HCT116 (cell line): Measurements from ENCODE around the gene MESD. TPM values are rescaled to one million over a fixed set of nuclear protein-coding genes. Genes with fewer than 3 reads are reported as not detected.

Source experiments
- ATAC-seq: fragments of 200-7000 bp; cut with Tn5 transposase; 2 replicates; pipeline ENCODE4 v1.9.1; 2020; ENCODE audit warnings: mild to moderate bottlenecking, moderate library complexity
- BruUV-seq: library from RNA; stranded (reverse); fragments of 400-500 nt; replicated peaks from 2 replicates; lab custom pipeline; 2021; lab: Mats Ljungman, UMichigan
- CTCF ChIA-PET: fragments of 300-600 bp; sonication (Branson Sonifier 250); formaldehyde crosslinking; loops from one replicate; lab custom pipeline; 2021; ENCODE audit warnings: antibody characterized with exemption; lab: Charles Lee
- POLR2A ChIA-PET: fragments of 300-600, 350-600 bp; sonication (Branson Sonifier 250); formaldehyde crosslinking; loops from one replicate; lab custom pipeline; 2021; ENCODE audit warnings: antibody characterized with exemption; lab: Charles Lee
- RAD21 ChIA-PET, 2 experiments: fragments of 300-600 bp; sonication (Branson Sonifier 250); formaldehyde crosslinking; loops; one replicate each; lab custom pipeline; 2023; ENCODE audit warnings: low total read pairs in 2 of 2; ENCODE audit not compliant: uncharacterized antibody in 2 of 2, unreplicated experiment in 2 of 2, low non-redundant PET in 1 of 2; lab: Charles Lee
- DNase-seq: peaks from one replicate; pipeline ENCODE4 v3.0.0-alpha.2; 2010; ENCODE audit warnings: low read depth, low spot score
- H2AFZ ChIP-seq: fragments of 200-600 bp; shearing (Covaris generic), sonication (generic); 2 replicates; pipeline ENCODE4 v1.6.1; 2017; ENCODE audit warnings: low read depth, mixed run types, mixed read lengths, antibody characterized with exemption, low read length; ENCODE audit not compliant: poor library complexity, severe bottlenecking
- H3K27ac ChIP-seq: 2 replicates; pipeline ENCODE4 v1.5.1; 2012; ENCODE audit warnings: low read depth, low read length
- H3K27me3 ChIP-seq: fragments of 200-600 bp; sonication (generic); 2 replicates; pipeline ENCODE4 v1.6.1; 2016; ENCODE audit warnings: mixed run types, low read length, mixed read lengths; ENCODE audit not compliant: insufficient read depth
- H3K36me3 ChIP-seq, 2 experiments: fragments of 200-500 bp in 1 of 2; fragments of 200-600 bp in 1 of 2; sonication (Bioruptor generic) in 1 of 2; sonication (generic) in 1 of 2; 2 replicates each; pipeline versions ENCODE4 v1.5.1 to v1.6.1; 2014 to 2016; ENCODE audit warnings: low read length in 2 of 2, inconsistent platforms in 1 of 2, mixed read lengths in 1 of 2, mixed run types in 1 of 2; ENCODE audit not compliant: insufficient read depth in 2 of 2, control insufficient read depth in 1 of 2
- H3K4me1 ChIP-seq, 2 experiments: fragments of 200-600 bp in 1 of 2; sonication (generic) in 1 of 2; 2 replicates each; pipeline versions ENCODE4 v1.5.1 to v1.6.1; 2012 to 2017; ENCODE audit warnings: low read length in 2 of 2, inconsistent platforms in 1 of 2, mild to moderate bottlenecking in 1 of 2, mixed read lengths in 1 of 2, mixed run types in 1 of 2, moderate library complexity in 1 of 2; ENCODE audit not compliant: insufficient read depth in 2 of 2, control insufficient read depth in 1 of 2
- H3K4me2 ChIP-seq: fragments of 200-600 bp; sonication (generic); 2 replicates; pipeline ENCODE4 v1.6.1; 2017; ENCODE audit warnings: mixed run types, low read length, mixed read lengths
- H3K4me3 ChIP-seq, 2 experiments: fragments of 200-600 bp in 1 of 2; sonication (generic) in 1 of 2; replicated peaks in 1 of 2; 2 replicates each; pipeline ENCODE4 v1.5.1; 2011 to 2016; ENCODE audit warnings: low read length in 2 of 2, control low read depth in 1 of 2, low read depth in 1 of 2, mild to moderate bottlenecking in 1 of 2, mixed read lengths in 1 of 2, mixed run types in 1 of 2
- H3K79me2 ChIP-seq: fragments of 200-600 bp; sonication (generic); 2 replicates; pipeline ENCODE4 v1.6.1; 2017; ENCODE audit warnings: mild to moderate bottlenecking, mixed run types, low read length, moderate library complexity, mixed read lengths; ENCODE audit not compliant: insufficient read depth
- H3K9ac ChIP-seq: fragments of 200-600 bp; sonication (generic); 2 replicates; pipeline ENCODE4 v1.6.1; 2016; ENCODE audit warnings: low read length, mixed read lengths
- H3K9me2 ChIP-seq: fragments of 200-600 bp; sonication (generic), shearing (Covaris generic); 2 replicates; pipeline ENCODE4 v1.6.1; 2017; ENCODE audit warnings: mixed run types, mild to moderate bottlenecking, moderate library complexity; ENCODE audit not compliant: insufficient read depth
- H3K9me3 ChIP-seq, 2 experiments: fragments of 200-500 bp in 1 of 2; fragments of 200-600 bp in 1 of 2; sonication (Bioruptor generic) in 1 of 2; sonication (generic) in 1 of 2; 2 replicates each; pipeline ENCODE4 v1.6.1; 2014 to 2017; ENCODE audit warnings: low read length in 2 of 2, mixed read lengths in 2 of 2, inconsistent platforms in 1 of 2, low read depth in 1 of 2, mild to moderate bottlenecking in 1 of 2, mixed run types in 1 of 2, moderate library complexity in 1 of 2; ENCODE audit not compliant: control insufficient read depth in 1 of 2, insufficient read depth in 1 of 2
- H4K20me1 ChIP-seq: fragments of 200-600 bp; sonication (generic), shearing (Covaris generic); 2 replicates; pipeline ENCODE4 v1.6.1; 2017; ENCODE audit warnings: mixed run types, mild to moderate bottlenecking, moderate library complexity; ENCODE audit not compliant: insufficient read depth
- ATF3 ChIP-seq: IDR thresholded peaks from 2 replicates; pipeline ENCODE4 v1.6.1; 2012
- CBX3 ChIP-seq: IDR thresholded peaks from 2 replicates; pipeline ENCODE4 v1.6.1; 2012; ENCODE audit warnings: low read depth
- CEBPB ChIP-seq: IDR thresholded peaks from 2 replicates; pipeline ENCODE4 v1.6.1; 2012; ENCODE audit warnings: low read depth
- CTCF ChIP-seq, 3 experiments: fragments of 200-600 bp in 1 of 3; sonication (generic) in 1 of 3; IDR thresholded peaks in 2 of 3; conservative IDR thresholded peaks in 1 of 3; 2 replicates each; pipeline ENCODE4 v1.5.1; 2012 to 2017; ENCODE audit warnings: low read depth in 2 of 3, low read length in 2 of 3, antibody characterized with exemption in 1 of 3, borderline replicate concordance in 1 of 3, control low read depth in 1 of 3, mild to moderate bottlenecking in 1 of 3, mixed read lengths in 1 of 3, mixed run types in 1 of 3, moderate library complexity in 1 of 3; ENCODE audit not compliant: insufficient read depth in 1 of 3
- EGR1 ChIP-seq: IDR thresholded peaks from 2 replicates; pipeline ENCODE4 v1.6.1; 2012; ENCODE audit warnings: low read depth
- ELF1 ChIP-seq: IDR thresholded peaks from 2 replicates; pipeline ENCODE4 v1.6.1; 2012; ENCODE audit warnings: low read depth, borderline replicate concordance
- EZH2 ChIP-seq: fragments of 200-600 bp; sonication (generic); IDR thresholded peaks from 2 replicates; pipeline ENCODE4 v1.6.1; 2017; ENCODE audit warnings: antibody characterized with exemption, mixed run types
- EZH2phosphoT487 ChIP-seq: fragments of 200-600 bp; IDR thresholded peaks from 2 replicates; pipeline ENCODE4 v1.6.1; 2018; ENCODE audit warnings: antibody characterized with exemption, borderline replicate concordance
- FOSL1 ChIP-seq: IDR thresholded peaks from 2 replicates; pipeline ENCODE4 v1.6.1; 2012; ENCODE audit warnings: low read depth
- JUND ChIP-seq: IDR thresholded peaks from 2 replicates; pipeline ENCODE4 v1.6.1; 2012
- POLR2AphosphoS5 ChIP-seq: IDR thresholded peaks from 2 replicates; pipeline ENCODE4 v1.6.1; 2011; ENCODE audit warnings: mild to moderate bottlenecking, low read depth, low read length, moderate library complexity
- SRF ChIP-seq: IDR thresholded peaks from 2 replicates; pipeline ENCODE4 v1.6.1; 2012; ENCODE audit warnings: low read depth
- TCF7L2 ChIP-seq: IDR thresholded peaks from 2 replicates; pipeline ENCODE4 v1.7.0; 2011; ENCODE audit warnings: borderline replicate concordance, inconsistent platforms; ENCODE audit not compliant: insufficient read depth, insufficient read length; ENCODE audit errors: extremely low read depth
- ZFX ChIP-seq: fragments of 450-650 bp; IDR thresholded peaks from 2 replicates; pipeline ENCODE4 v1.6.1; 2017
- intact Hi-C: fragments of 100-400 bp; cut with micrococcal nuclease; formaldehyde crosslinking; loops from 2 replicates; pipeline ENCODE4 v1.10.0; 2022
- total RNA-seq: library from RNA; stranded (reverse); gene quantifications from one replicate; pipeline ENCODE4 v1.2.1, GENCODE V29; 2021; ENCODE audit not compliant: unreplicated experiment

MESD gene
- total RNA-seq, 1 experiment from 2014 or later: 22.5 TPM

- Histone ChIP-seq H3K27me3 (no peaks in the 10 kb centered on the region), H3K9ac (no peak overlapping the region), H3K4me1 (peaks cover 6 to 18% of the 10 kb centered on the region in 2 experiments), H3K9me2 (no peaks in the 10 kb centered on the region), H3K79me2 (no peaks in the 10 kb centered on the region), H3K9me3 (no peaks in the 10 kb centered on the region), H3K4me3 (no peak overlapping the region)
- CTCF ChIA-PET: no interaction called here
- ATAC-seq: no peak
- RAD21 ChIA-PET: no interaction called here
- DNase-seq: no peak
- intact Hi-C loops: no loop called here
- TF ChIP-seq POLR2AphosphoS5 (no peak), ELF1 (no peak), CBX3 (no peak), EZH2 (no peak), EZH2phosphoT487 (no peak), TCF7L2 (no peak), ATF3 (no peak), CEBPB (no peak), ZFX (no peak), SRF (no peak), JUND (no peak)
- TF ChIP-seq, all 23 proteins: peak for 0
- Histone ChIP-seq H3K27ac (no peak overlapping the region), H4K20me1 (no peaks in the 10 kb centered on the region), H3K36me3 (no peaks in the 10 kb centered on the region; a peak in 1 of 4 replicates), H2AFZ (no peak overlapping the region), H3K4me2 (no peak overlapping the region)
- no TSS peak for BruUV-seq
- POLR2A ChIA-PET: no interaction called here
Measured at GRCh38 chr15:80931721-80932512, 57.7 kb downstream of the MESD start.

- no peak overlapping the region for H3K27ac ChIP-seq
- ChIA-PET POLR2A (no interaction called here), CTCF (no interaction called here), RAD21 (no interaction called here)
- no TSS peak for BruUV-seq
- no peak overlapping the region for H3K9ac ChIP-seq
- intact Hi-C loops: no loop called here
- no peaks in the 10 kb centered on the region; a peak in 1 of 4 replicates for H3K36me3 ChIP-seq
- H3K79me2 ChIP-seq: no peaks in the 10 kb centered on the region
- TF ChIP-seq TCF7L2 (no peak), EGR1 (no peak), ELF1 (no peak), JUND (no peak), POLR2AphosphoS5 (no peak), ATF3 (no peak), CEBPB (no peak), FOSL1 (no peak), EZH2 (no peak), CTCF (IDR thresholded peaks at IDR 0.05 in 2 of 3, conservative IDR thresholded peaks at IDR 0.05 in 1 of 3; ENCODE audit: borderline replicate concordance in 1 of 3, insufficient read depth in 1 of 3, low read depth in 2 of 3, low read length in 2 of 3) (no peak)
- no peak overlapping the region for H2AFZ ChIP-seq
- H3K4me1 ChIP-seq: peaks cover 6 to 18% of the 10 kb centered on the region in 2 experiments
- no peaks in the 10 kb centered on the region for H3K9me3 ChIP-seq
- no peaks in the 10 kb centered on the region for H3K9me2 ChIP-seq
- DNase-seq (no peak), ATAC-seq (no peak)
- H3K27me3 ChIP-seq: no peaks in the 10 kb centered on the region
- no peaks in the 10 kb centered on the region for H4K20me1 ChIP-seq
- H3K4me3 ChIP-seq: no peak overlapping the region
- H3K4me2 ChIP-seq: no peak overlapping the region
Measured at GRCh38 chr15:80931191-80931590, 58.4 kb downstream of the MESD start.
